GM23338 (cell line): ENCODE measurements around the gene TBCD. TPM values are rescaled to one million over a fixed set of nuclear protein-coding genes. Genes with fewer than 3 reads are reported as not detected.

Source experiments
- ATAC-seq: fragments of 200-7000 bp; cut with Tn5 transposase; 3 replicates; pipeline ENCODE4 v1.9.1; 2020
- DNase-seq: peaks from one replicate; pipeline ENCODE4 v3.0.0-alpha.2; 2015; ENCODE audit warnings: low spot score
- H2AFZ ChIP-seq: fragments of 200-600 bp; sonication (generic); 2 replicates; pipeline ENCODE4 v1.8.0; 2016; ENCODE audit warnings: antibody characterized with exemption, mild to moderate bottlenecking, moderate library complexity
- H3F3A ChIP-seq: fragments of 200-600 bp; sonication (generic); replicated peaks from 2 replicates; pipeline ENCODE4 v1.8.0; 2017; ENCODE audit warnings: antibody characterized with exemption, mixed run types, low read depth
- H3K27ac ChIP-seq: fragments of 200-600 bp; sonication (generic); 2 replicates; pipeline ENCODE4 v1.6.1; 2016; ENCODE audit warnings: low read depth
- H3K27me3 ChIP-seq: fragments of 200-600 bp; sonication (generic); 2 replicates; pipeline ENCODE4 v1.8.0; 2016; ENCODE audit warnings: mild to moderate bottlenecking, mixed run types, moderate library complexity; ENCODE audit not compliant: insufficient read depth
- H3K36me3 ChIP-seq: fragments of 200-600 bp; sonication (generic); 2 replicates; pipeline ENCODE4 v1.8.0; 2016; ENCODE audit warnings: mild to moderate bottlenecking; ENCODE audit not compliant: insufficient read depth
- H3K4me1 ChIP-seq: fragments of 200-600 bp; sonication (generic); 2 replicates; pipeline ENCODE4 v1.8.0; 2016; ENCODE audit warnings: mild to moderate bottlenecking, moderate library complexity; ENCODE audit not compliant: insufficient read depth
- H3K4me2 ChIP-seq: fragments of 200-600 bp; sonication (generic); 2 replicates; pipeline ENCODE4 v1.7.1; 2017; ENCODE audit warnings: mixed run types
- H3K4me3 ChIP-seq: fragments of 200-600 bp; sonication (generic); 2 replicates; pipeline ENCODE4 v1.6.1; 2016; ENCODE audit warnings: mixed run types
- H3K79me2 ChIP-seq: fragments of 200-600 bp; sonication (generic); replicated peaks from 2 replicates; pipeline ENCODE4 v1.8.0; 2017; ENCODE audit warnings: mild to moderate bottlenecking; ENCODE audit not compliant: insufficient read depth
- H3K9me2 ChIP-seq: fragments of 200-600 bp; sonication (generic); 2 replicates; pipeline ENCODE4 v1.8.0; 2017; ENCODE audit not compliant: insufficient read depth
- H4K20me1 ChIP-seq: fragments of 200-600 bp; sonication (generic); replicated peaks from 2 replicates; pipeline ENCODE4 v1.8.0; 2017; ENCODE audit warnings: mild to moderate bottlenecking; ENCODE audit not compliant: insufficient read depth
- H3K27ac Mint-ChIP-seq: 2 replicates; pipeline ENCODE4 v1.8.0; 2020; ENCODE audit warnings: inconsistent platforms, mild to moderate bottlenecking, moderate library complexity, mixed read lengths
- H3K27me3 Mint-ChIP-seq: 3 replicates; pipeline ENCODE4 v1.8.0; 2022; ENCODE audit warnings: low read depth, mild to moderate bottlenecking, moderate library complexity, mixed read lengths, inconsistent platforms; ENCODE audit not compliant: insufficient read depth, poor library complexity
- H3K36me3 Mint-ChIP-seq: 3 replicates; pipeline ENCODE4 v1.8.0; 2021; ENCODE audit warnings: low read depth, mild to moderate bottlenecking, inconsistent platforms, moderate library complexity, mixed read lengths
- H3K4me1 Mint-ChIP-seq: 3 replicates; pipeline ENCODE4 v1.8.0; 2020; ENCODE audit warnings: mild to moderate bottlenecking, inconsistent platforms, mixed read lengths
- H3K4me3 Mint-ChIP-seq: 3 replicates; pipeline ENCODE4 v1.8.0; 2021; ENCODE audit warnings: moderate library complexity, mild to moderate bottlenecking, inconsistent platforms, mixed read lengths
- H3K9me3 Mint-ChIP-seq: 3 replicates; pipeline ENCODE4 v1.8.0; 2020; ENCODE audit warnings: moderate library complexity, mild to moderate bottlenecking, inconsistent platforms, mixed read lengths
- CREB1 ChIP-seq: fragments of 250-450 bp; sonication (Bioruptor Pico); IDR thresholded peaks from 2 replicates; pipeline ENCODE4 v1.5.0; 2020; ENCODE audit warnings: low read depth, mild to moderate bottlenecking, moderate library complexity
- EZH2 ChIP-seq: fragments of 200-600 bp; sonication (generic); IDR thresholded peaks from one replicate; pipeline ENCODE4 v1.8.0; 2017; ENCODE audit warnings: antibody characterized with exemption, mild to moderate bottlenecking, low read depth; ENCODE audit not compliant: unreplicated experiment
- EZH2phosphoT487 ChIP-seq: fragments of 200-600 bp; sonication (generic); IDR thresholded peaks from one replicate; pipeline ENCODE4 v1.8.1; 2018; ENCODE audit warnings: antibody characterized with exemption; ENCODE audit not compliant: unreplicated experiment
- JUNB ChIP-seq: IDR thresholded peaks from one replicate; pipeline ENCODE4 v1.6.1; 2016; ENCODE audit warnings: antibody characterized with exemption; ENCODE audit not compliant: unreplicated experiment
- NANOG ChIP-seq: IDR thresholded peaks from 2 replicates; pipeline ENCODE4 v1.6.1; 2016; ENCODE audit warnings: antibody characterized with exemption, borderline replicate concordance
- POLR2AphosphoS5 ChIP-seq: IDR thresholded peaks from 2 replicates; pipeline ENCODE4 v1.6.1; 2016; ENCODE audit warnings: antibody characterized with exemption, low read depth
- STAT1 ChIP-seq: IDR thresholded peaks from one replicate; pipeline ENCODE4 v1.6.1; 2016; ENCODE audit warnings: antibody characterized with exemption; ENCODE audit not compliant: unreplicated experiment
- ZNF114 ChIP-seq: fragments of 250-450 bp; sonication (Bioruptor Pico); IDR thresholded peaks from 2 replicates; pipeline ENCODE4 v1.5.0; 2020; ENCODE audit warnings: mild to moderate bottlenecking, moderate library complexity
- ZNF331 ChIP-seq: fragments of 250-450 bp; sonication (Bioruptor Pico); IDR thresholded peaks from 2 replicates; pipeline ENCODE4 v1.5.0; 2020; ENCODE audit warnings: low read depth, mild to moderate bottlenecking, moderate library complexity
- polyA plus RNA-seq: library from polyadenylated mRNA; unstranded; fragments of >200 nt; fragmentation: Nextera tagmentation; extraction: Ambion mirVana; gene quantifications from 2 replicates; pipeline ENCODE4 v1.2.1, GENCODE V29; 2016
- total RNA-seq: library from RNA; depleted of rRNA; stranded (reverse); fragments of >200 nt; shearing (Covaris generic); gene quantifications from 2 replicates; pipeline ENCODE4 v1.2.3, GENCODE V29; 2014
- TF ChIP-seq, protein P1 (sequence below): IDR thresholded peaks from one replicate; pipeline ENCODE4 v1.6.1; 2018; ENCODE audit warnings: antibody characterized with exemption; ENCODE audit not compliant: unreplicated experiment
- TF ChIP-seq, protein P2 (sequence below): IDR thresholded peaks from 2 replicates; pipeline ENCODE4 v1.6.1; 2016; ENCODE audit warnings: antibody characterized with exemption
- TF ChIP-seq, protein P3 (sequence below), 2 experiments: fragments of 200-600 bp in 1 of 2; sonication (generic) in 1 of 2; conservative IDR thresholded peaks; 2 replicates each; pipeline versions ENCODE4 v1.5.1 to v1.6.1; 2016 to 2017; ENCODE audit warnings: antibody characterized with exemption in 2 of 2, low read depth in 2 of 2, mild to moderate bottlenecking in 2 of 2, moderate library complexity in 1 of 2

TBCD gene
- total and polyA plus RNA-seq, 2 experiments from 2014 or later: 75.0 to 116 TPM

DNA sequence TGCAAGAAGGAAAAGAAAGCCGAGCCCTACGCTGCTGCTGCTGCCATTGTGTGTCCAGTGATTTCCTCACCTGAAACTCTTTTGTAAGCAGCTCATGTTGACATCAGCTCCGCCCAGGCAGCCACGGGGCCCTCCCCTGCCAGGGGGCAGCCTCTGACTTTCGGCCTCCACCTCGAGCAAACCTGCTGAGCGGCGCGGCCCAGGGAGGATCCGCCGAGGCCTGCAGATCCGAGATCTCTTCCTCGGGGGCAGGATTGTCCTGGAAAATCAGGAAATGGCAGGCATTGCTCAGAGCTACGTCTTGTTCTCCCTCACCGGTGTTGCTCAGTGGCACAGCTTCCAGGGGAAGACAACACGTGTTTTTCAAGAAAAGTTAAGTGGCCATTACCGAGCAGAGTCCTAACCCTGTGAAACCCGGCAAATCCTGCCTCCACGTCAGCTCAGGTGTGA, 123.6 kb downstream of the TBCD start (continued):
- TF ChIP-seq, protein P1, sequence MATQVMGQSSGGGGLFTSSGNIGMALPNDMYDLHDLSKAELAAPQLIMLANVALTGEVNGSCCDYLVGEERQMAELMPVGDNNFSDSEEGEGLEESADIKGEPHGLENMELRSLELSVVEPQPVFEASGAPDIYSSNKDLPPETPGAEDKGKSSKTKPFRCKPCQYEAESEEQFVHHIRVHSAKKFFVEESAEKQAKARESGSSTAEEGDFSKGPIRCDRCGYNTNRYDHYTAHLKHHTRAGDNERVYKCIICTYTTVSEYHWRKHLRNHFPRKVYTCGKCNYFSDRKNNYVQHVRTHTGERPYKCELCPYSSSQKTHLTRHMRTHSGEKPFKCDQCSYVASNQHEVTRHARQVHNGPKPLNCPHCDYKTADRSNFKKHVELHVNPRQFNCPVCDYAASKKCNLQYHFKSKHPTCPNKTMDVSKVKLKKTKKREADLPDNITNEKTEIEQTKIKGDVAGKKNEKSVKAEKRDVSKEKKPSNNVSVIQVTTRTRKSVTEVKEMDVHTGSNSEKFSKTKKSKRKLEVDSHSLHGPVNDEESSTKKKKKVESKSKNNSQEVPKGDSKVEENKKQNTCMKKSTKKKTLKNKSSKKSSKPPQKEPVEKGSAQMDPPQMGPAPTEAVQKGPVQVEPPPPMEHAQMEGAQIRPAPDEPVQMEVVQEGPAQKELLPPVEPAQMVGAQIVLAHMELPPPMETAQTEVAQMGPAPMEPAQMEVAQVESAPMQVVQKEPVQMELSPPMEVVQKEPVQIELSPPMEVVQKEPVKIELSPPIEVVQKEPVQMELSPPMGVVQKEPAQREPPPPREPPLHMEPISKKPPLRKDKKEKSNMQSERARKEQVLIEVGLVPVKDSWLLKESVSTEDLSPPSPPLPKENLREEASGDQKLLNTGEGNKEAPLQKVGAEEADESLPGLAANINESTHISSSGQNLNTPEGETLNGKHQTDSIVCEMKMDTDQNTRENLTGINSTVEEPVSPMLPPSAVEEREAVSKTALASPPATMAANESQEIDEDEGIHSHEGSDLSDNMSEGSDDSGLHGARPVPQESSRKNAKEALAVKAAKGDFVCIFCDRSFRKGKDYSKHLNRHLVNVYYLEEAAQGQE: no peak
- TF ChIP-seq JUNB (no peak), EZH2 (no peak), NANOG (no peak), ZNF331 (no peak), EZH2phosphoT487 (no peak)
- TF ChIP-seq, protein P2, sequence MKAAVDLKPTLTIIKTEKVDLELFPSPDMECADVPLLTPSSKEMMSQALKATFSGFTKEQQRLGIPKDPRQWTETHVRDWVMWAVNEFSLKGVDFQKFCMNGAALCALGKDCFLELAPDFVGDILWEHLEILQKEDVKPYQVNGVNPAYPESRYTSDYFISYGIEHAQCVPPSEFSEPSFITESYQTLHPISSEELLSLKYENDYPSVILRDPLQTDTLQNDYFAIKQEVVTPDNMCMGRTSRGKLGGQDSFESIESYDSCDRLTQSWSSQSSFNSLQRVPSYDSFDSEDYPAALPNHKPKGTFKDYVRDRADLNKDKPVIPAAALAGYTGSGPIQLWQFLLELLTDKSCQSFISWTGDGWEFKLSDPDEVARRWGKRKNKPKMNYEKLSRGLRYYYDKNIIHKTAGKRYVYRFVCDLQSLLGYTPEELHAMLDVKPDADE: no peak
- TF ChIP-seq, protein P3, sequence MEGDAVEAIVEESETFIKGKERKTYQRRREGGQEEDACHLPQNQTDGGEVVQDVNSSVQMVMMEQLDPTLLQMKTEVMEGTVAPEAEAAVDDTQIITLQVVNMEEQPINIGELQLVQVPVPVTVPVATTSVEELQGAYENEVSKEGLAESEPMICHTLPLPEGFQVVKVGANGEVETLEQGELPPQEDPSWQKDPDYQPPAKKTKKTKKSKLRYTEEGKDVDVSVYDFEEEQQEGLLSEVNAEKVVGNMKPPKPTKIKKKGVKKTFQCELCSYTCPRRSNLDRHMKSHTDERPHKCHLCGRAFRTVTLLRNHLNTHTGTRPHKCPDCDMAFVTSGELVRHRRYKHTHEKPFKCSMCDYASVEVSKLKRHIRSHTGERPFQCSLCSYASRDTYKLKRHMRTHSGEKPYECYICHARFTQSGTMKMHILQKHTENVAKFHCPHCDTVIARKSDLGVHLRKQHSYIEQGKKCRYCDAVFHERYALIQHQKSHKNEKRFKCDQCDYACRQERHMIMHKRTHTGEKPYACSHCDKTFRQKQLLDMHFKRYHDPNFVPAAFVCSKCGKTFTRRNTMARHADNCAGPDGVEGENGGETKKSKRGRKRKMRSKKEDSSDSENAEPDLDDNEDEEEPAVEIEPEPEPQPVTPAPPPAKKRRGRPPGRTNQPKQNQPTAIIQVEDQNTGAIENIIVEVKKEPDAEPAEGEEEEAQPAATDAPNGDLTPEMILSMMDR (conservative IDR thresholded peaks at IDR 0.05; ENCODE audit: low read depth in 2 of 2): no peak

DNA sequence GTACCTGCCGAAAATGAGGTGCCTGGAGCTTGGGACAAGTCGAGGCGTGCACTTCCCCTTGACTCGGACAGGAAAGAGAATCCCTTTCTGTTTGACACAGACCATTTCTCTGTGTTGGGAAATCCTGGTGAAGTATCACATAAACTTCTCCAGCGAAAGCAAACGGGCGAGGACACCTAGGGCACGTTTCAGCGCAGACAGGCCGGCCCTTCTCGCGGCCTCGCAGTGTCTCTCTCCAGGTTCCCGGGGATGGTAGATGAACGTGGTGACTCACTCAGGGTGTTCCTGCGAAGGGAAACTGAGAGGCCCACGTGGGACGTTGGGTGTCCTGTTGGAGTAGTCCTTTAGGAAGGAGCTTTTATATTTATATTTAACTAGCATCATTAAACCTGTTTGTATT, 124.3 kb downstream of the TBCD start:
- peak overlapping the region; percentile 68 for H3K27ac ChIP-seq
- H3K4me3 Mint-ChIP-seq: no peak overlapping the region
- peak overlapping the region; percentile 67 for H3K27ac Mint-ChIP-seq
- ATAC-seq: no peak
- no peak for DNase-seq
- no peaks in the 10 kb centered on the region for H3K9me2 ChIP-seq
- H3K79me2 ChIP-seq: peaks cover 66% of the 10 kb centered on the region
- H2AFZ ChIP-seq: no peak overlapping the region
- H3K27me3 Mint-ChIP-seq: peaks cover 1% of the 10 kb centered on the region
- H3F3A ChIP-seq: no peaks in the 10 kb centered on the region
- peaks cover 30% of the 10 kb centered on the region for H3K4me1 Mint-ChIP-seq
- H3K4me2 ChIP-seq: no peak overlapping the region
- H3K36me3 ChIP-seq: no peaks in the 10 kb centered on the region; the same call in 1 of the 2 replicates
- no peaks in the 10 kb centered on the region for H3K4me1 ChIP-seq
- H3K36me3 Mint-ChIP-seq: peaks cover 19% of the 10 kb centered on the region
- H3K4me3 ChIP-seq: no peak overlapping the region
- H4K20me1 ChIP-seq: no peaks in the 10 kb centered on the region
- no peaks in the 10 kb centered on the region for H3K27me3 ChIP-seq
- TF ChIP-seq NANOG (no peak), STAT1 (no peak), ZNF114 (CRISPR knock-in tag) (no peak), CREB1 (no peak), EZH2 (no peak), EZH2phosphoT487 (no peak), POLR2AphosphoS5 (no peak)
- TF ChIP-seq, protein P1: no peak
- no peaks in the 10 kb centered on the region for H3K9me3 Mint-ChIP-seq
